ENCODE data around the gene RITA1. TPM values are rescaled to one million over a fixed set of nuclear protein-coding genes. Genes with fewer than 3 reads are reported as not detected.

RITA1 gene
- total and polyA plus RNA-seq, 10 of the 15 experiments (the other 5 are each of a cell fraction or from before 2014, with no cell fraction given), result 2.3 to 39.9 (median 24.8) TPM

DNA sequence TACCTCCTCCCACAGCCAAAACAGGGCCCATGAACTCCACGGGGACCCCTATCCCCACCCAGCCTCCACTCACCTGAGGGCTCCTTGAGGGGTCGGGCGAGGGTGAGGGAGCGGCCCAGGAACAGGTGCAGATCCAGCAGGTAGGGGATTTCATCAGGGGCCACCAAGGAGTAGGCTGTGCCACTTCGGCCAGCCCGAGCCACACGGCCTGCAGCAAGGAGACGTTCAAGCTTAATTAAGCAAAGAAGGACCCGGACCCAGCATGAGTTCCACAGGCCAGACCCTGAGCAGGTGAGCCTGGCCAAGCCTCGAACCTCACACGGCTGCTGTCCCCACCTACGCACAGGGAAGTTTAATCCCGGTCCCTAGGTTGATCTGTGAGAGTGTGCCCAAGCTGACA is 15.8 kb upstream of the RITA1 start:
- H4K20me1 ChIP-seq (ENCODE audit: control insufficient read depth, insufficient read depth), result no peaks in the 10 kb centered on the region
- no peak for DNase-seq (ENCODE audit: low read depth, low spot score)
- peaks cover 32 to 33% of the 10 kb centered on the region in 2 experiments for H3K36me3 ChIP-seq (ENCODE audit: control insufficient read depth in 2 of 2, insufficient read depth in 2 of 2, low read length in 1 of 2)
- no peak for ATAC-seq
- no peak for TF ChIP-seq EED (IDR thresholded peaks at IDR 0.05; ENCODE audit: low read depth)
- TF ChIP-seq BACH1 (IDR thresholded peaks at IDR 0.05; ENCODE audit: borderline replicate concordance), result no peak
- no peak for TF ChIP-seq TAF1 (IDR thresholded peaks at IDR 0.05; ENCODE audit: borderline replicate concordance, low read depth, low read length)
- no peak for TF ChIP-seq SMAD5 (IDR thresholded peaks at IDR 0.05; ENCODE audit: low read depth)
- TF ChIP-seq TCF7 (IDR thresholded peaks at IDR 0.05; ENCODE audit: borderline replicate concordance), result no peak
- TF ChIP-seq, protein P1, sequence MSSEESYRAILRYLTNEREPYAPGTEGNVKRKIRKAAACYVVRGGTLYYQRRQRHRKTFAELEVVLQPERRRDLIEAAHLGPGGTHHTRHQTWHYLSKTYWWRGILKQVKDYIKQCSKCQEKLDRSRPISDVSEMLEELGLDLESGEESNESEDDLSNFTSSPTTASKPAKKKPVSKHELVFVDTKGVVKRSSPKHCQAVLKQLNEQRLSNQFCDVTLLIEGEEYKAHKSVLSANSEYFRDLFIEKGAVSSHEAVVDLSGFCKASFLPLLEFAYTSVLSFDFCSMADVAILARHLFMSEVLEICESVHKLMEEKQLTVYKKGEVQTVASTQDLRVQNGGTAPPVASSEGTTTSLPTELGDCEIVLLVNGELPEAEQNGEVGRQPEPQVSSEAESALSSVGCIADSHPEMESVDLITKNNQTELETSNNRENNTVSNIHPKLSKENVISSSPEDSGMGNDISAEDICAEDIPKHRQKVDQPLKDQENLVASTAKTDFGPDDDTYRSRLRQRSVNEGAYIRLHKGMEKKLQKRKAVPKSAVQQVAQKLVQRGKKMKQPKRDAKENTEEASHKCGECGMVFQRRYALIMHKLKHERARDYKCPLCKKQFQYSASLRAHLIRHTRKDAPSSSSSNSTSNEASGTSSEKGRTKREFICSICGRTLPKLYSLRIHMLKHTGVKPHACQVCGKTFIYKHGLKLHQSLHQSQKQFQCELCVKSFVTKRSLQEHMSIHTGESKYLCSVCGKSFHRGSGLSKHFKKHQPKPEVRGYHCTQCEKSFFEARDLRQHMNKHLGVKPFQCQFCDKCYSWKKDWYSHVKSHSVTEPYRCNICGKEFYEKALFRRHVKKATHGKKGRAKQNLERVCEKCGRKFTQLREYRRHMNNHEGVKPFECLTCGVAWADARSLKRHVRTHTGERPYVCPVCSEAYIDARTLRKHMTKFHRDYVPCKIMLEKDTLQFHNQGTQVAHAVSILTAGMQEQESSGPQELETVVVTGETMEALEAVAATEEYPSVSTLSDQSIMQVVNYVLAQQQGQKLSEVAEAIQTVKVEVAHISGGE (CRISPR knock-in tag; IDR thresholded peaks at IDR 0.05), result no peak
- TF ChIP-seq, protein P2, sequence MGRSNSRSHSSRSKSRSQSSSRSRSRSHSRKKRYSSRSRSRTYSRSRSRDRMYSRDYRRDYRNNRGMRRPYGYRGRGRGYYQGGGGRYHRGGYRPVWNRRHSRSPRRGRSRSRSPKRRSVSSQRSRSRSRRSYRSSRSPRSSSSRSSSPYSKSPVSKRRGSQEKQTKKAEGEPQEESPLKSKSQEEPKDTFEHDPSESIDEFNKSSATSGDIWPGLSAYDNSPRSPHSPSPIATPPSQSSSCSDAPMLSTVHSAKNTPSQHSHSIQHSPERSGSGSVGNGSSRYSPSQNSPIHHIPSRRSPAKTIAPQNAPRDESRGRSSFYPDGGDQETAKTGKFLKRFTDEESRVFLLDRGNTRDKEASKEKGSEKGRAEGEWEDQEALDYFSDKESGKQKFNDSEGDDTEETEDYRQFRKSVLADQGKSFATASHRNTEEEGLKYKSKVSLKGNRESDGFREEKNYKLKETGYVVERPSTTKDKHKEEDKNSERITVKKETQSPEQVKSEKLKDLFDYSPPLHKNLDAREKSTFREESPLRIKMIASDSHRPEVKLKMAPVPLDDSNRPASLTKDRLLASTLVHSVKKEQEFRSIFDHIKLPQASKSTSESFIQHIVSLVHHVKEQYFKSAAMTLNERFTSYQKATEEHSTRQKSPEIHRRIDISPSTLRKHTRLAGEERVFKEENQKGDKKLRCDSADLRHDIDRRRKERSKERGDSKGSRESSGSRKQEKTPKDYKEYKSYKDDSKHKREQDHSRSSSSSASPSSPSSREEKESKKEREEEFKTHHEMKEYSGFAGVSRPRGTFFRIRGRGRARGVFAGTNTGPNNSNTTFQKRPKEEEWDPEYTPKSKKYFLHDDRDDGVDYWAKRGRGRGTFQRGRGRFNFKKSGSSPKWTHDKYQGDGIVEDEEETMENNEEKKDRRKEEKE (IDR thresholded peaks at IDR 0.05), result no peak
- ChIA-PET CTCF (interaction anchor here (0.8 to 5.9 kb wide), 4 partner anchors 31 to 177 kb away, joined by 3 to 102 read pairs (median 6); no protein-coding TSS in a partner anchor), SMC1A (ENCODE audit: uncharacterized antibody, unreplicated experiment) (interaction anchor here (1.9 to 2.2 kb wide), 2 partner anchors 16 to 35 kb away, joined by 5 read pairs; partner anchors contain the start of genes DDX54 and RITA1), RAD21 (ENCODE audit: unreplicated experiment) (interaction anchor here (1.5 kb wide), 1 partner anchor 16 kb away, joined by 4 read pairs; no protein-coding TSS in a partner anchor), POLR2A (no interaction called here)
- no peaks in the 10 kb centered on the region for H3K79me2 ChIP-seq (ENCODE audit: control insufficient read depth, insufficient read depth, low read length)
- H3K27me3 ChIP-seq (replicated peaks in 1 of 2; ENCODE audit: control insufficient read depth in 2 of 2, insufficient read depth in 2 of 2, low read length in 1 of 2), result no peaks in the 10 kb centered on the region
- intact Hi-C loops (cut with micrococcal nuclease; ENCODE audit: unreplicated experiment) (loop anchor here (5.0 kb wide), 2 partner anchors 177 to 267 kb away; no protein-coding TSS in a partner anchor), in situ Hi-C loops (cut with MboI) (no loop called here)
- H3K4me3 ChIP-seq, result no peak overlapping the region
- no peak for FAIRE-seq
- peaks cover 19% of the 10 kb centered on the region for H3K4me1 ChIP-seq (ENCODE audit: control insufficient read depth, insufficient read depth, low read length)
- BruUV-seq (replicated peaks), result no TSS peak
- H3K9me3 ChIP-seq (replicated peaks; ENCODE audit: control insufficient read depth, insufficient read depth, low read length), result no peaks in the 10 kb centered on the region
- 91% methylated on average over 13 of the region's 13 CpGs for WGBS (ENCODE audit: insufficient coverage, insufficient replicate concordance, low lambda C conversion rate, missing lambda C conversion rate)
- no peak overlapping the region for H3K9ac ChIP-seq (ENCODE audit: control insufficient read depth, insufficient read depth, low read length)
- no peak overlapping the region for H2AFZ ChIP-seq (ENCODE audit: control insufficient read depth, low read depth, low read length)
- no peak overlapping the region for H3K27ac ChIP-seq (ENCODE audit: control insufficient read depth, insufficient read depth)
- no peak overlapping the region for H3K4me2 ChIP-seq (ENCODE audit: control insufficient read depth, insufficient read depth)
